GM19463 (cell line): ENCODE data around the gene FOSL1.
"Not testable (repeated sequence)": the region's sequence is repeated elsewhere in the genome, so short reads cannot be mapped to it uniquely, and the experiment has no call there.

Experiments used
- ATAC-seq: cut with Tn5 transposase; IDR thresholded peaks from one replicate; pipeline ENCODE4 v1.9.1; 2021; ENCODE audit warnings: mild to moderate bottlenecking, moderate library complexity; ENCODE audit not compliant: unreplicated experiment

FOSL1 gene

DNA sequence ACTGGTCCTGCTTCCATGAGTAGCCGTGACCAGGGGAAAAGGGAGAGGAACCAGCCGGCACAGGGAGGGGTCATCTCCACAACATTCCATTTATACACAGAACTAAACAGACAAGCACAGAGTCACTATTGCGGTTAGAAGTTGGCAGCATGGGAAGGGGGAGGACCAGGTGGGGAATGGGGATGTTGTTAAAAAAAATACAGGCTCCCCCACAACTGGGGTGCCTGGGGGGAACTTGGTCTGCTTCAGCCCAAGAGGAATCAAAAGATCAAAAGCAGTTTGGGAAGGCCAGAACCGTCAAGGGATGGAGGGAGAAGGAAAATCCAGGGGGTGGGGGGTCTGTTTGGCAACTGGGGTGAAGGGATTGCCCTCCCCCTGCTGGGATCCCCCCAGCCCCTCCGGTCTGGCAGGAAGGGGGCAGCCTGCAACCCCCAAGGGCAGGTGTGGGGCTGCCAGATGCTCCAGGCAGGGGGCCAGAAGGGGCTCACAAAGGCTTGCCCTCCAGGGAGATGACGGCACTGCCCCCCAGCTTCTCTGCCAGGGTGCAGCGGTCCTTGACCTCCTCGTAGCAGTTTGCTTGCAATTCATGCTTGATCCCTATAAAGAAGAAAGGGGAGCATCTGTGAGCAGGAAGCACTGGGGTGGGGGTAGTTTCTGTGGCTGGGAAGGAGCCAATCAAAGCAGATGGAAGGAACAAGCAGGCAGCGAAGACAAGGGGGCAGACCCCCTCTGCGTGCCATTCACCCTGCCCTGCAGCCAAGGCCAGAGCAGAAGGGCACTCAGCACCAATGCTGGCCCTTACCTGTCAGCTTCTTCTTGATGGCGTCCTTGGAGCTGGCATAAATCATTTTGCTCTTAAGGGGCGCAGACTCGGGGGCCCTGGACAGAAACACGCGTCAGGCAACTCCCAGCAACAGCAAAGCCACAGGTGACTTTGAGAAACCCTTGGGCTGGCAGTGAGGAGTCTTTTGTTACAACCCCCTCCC, 45.0 kb downstream of the FOSL1 start:
- no peak for ATAC-seq

DNA sequence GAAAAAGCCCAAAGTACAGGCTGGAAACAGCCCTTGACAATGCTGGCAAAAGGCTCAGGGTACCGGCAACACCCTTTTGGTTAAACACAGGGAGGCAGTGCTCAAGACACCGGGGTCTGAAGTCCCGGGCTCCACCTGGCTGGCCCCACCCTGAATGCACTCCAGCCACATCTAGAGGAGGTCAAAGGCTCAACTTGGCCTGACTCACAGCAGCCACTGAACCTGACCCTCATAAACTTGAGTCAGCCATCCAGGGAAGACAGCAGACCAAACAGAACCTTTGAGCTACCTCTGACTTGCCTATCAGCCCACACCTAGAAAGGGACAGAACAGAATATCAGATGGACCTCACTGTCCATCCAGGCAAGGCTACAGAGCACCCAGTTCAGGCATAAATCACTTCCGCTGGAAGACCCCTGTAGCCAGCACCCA, 46.0 kb downstream of the FOSL1 start:
- no peak for ATAC-seq

DNA sequence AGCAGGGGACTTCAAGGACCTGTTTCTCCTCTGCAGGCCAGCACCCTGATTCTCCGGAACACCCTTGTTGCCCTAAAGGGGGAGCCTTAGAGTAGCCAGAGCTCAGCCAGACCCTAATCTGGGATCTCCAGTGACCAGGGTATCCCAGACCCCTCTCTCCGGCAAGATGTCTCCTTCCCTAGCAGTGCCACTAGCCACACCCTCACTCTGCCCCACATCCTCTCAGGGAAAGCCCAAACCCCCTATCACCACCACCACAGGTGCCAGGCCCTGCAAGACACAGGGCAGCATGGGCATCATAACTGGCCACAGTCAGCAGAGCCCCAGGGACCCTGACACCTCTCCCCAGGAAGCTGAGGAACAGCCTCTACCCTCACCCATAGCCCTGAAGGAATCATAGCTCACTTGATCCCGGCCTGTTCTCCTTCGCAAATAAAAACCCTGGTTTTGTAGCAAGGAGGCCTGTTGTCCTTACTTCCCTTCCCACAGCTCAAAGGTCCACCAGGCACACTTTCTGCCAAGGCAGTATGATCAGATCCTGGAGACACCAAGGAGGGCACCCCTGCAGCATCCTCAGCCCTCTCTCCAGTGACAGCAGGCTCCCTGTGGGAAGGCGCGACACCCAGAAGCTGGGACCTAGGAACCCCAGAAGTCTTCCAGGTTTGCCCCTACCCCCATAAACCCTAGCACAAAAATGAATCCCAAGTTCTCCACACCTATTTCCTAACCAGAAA, 46.8 kb downstream of the FOSL1 start:
- no peak for ATAC-seq

DNA sequence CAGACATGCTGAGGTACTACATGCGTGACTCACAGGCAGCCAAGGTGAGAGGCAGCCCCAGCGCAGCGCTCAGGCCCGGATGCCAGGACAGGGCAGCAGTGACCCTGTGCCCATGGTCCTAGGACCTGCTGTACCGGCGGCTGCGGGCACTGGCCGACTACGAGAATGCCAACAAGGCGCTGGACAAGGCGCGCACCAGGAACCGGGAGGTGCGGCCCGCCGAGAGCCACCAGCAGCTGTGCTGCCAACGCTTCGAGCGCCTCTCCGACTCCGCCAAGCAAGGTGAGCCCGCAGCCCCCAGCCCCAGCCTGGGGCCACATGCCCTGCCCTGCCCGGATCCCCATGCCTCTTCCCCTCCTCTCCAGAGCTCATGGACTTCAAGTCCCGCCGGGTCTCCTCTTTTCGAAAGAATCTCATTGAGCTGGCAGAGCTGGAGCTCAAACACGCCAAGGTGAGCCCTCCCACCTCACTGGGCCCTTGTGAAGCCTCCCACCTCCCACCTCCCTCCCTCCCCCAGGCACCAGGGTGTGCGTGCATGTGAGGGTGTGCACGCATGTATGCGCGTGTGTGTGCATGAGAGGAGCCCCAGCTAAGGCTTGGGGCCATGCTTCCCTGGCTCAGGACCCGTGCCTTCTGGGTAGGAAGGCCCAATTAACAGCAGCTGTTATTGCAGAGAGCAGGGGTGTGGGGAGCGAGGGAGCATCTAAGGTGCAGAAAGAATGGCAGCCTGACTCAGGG, 47.5 kb downstream of the FOSL1 start:
- no peak for ATAC-seq

DNA sequence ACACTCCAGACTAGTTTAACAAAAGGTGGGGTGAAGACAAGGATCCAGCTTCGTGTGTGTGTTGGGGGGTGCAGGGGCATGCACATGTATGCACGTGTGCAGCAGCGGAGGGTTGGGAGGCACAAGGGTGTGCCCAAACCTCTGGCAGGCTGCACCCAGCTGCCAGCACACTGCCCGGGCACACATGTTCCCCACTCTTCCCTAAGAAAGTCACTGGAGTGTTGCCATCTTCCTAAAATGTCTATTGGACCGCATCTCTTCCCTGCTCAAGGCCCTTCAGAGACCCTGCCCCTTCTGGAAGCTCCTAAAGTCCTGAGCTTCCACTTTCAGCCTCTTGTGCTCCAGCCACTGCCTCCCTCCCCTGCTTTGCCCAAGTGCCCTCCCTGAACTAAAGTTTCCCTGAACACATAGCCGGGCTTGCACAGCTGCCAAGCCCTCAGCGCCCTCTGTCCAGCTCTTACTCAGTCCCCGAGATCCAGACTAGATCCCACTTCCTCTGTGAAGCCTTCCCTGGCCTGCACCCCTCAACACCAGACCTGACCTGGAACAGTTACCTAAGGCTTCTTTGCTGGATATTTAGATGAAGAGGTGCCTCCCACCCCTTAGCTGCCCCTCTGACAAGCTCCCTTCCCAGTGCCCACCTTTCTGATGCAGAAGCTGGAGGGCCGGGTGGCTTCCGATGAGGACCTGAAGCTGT, 48.2 kb downstream of the FOSL1 start:
- no peak for ATAC-seq

DNA sequence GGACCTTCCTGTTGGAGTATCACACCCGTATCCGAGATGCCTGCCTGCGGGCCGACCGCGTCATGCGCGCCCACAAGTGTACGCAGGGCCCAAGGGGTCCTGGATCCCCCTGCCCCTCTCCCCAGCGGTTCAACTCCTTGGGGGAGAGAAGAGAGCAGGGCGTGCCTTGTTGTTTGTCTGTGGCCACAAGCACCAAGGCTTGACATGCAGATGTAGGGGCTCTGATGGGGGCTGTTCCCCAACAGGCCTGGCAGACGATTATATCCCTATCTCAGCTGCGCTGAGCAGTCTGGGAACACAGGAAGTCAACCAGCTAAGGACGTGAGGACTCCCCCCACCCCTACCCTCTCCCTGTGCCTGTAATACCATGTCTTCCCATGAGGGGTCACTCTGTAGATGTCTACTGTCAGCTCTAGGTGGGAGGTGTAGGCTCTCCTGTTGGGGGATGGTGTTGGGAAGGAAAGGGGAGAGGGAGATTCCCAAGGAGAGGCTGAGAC, 49.1 kb downstream of the FOSL1 start:
- no peak for ATAC-seq

DNA sequence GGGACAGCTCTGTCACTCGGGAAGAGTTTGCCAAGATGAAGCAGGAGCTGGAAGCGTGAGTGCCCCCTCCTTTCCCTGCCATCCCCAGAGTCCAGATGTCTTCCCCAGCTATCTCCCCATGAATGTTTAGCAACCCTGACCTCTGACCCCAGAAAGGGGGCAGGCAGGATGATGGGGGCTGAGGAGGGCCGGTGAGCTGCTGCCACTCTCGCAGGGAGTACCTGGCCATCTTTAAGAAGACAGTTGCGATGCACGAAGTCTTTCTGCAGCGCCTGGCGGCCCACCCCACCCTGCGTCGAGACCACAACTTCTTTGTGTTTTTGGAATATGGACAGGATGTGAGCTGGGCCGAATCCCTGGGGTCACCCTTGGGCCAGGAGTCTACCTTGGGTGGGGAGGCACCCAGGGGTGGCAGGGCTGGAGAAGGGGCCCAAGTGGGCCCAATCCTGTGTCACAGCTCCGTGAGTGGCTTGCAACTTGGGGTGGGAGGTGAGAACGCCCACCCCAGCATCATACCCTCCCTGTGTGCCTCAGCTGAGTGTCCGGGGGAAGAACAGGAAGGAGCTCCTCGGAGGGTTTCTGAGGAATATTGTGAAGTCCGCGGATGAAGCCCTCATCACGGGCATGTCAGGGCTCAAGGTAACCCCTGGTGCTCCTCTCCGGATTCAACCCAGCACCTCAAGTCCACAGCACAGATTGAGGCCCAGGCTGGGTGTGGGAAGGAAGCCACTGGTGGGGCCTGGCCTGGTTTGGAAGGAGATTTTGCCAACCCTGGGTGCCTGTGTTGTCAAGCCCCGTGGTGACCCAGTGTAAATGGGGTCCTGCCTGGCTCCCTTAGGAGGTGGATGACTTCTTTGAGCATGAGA, 49.7 kb downstream of the FOSL1 start:
- ATAC-seq = no peak

DNA sequence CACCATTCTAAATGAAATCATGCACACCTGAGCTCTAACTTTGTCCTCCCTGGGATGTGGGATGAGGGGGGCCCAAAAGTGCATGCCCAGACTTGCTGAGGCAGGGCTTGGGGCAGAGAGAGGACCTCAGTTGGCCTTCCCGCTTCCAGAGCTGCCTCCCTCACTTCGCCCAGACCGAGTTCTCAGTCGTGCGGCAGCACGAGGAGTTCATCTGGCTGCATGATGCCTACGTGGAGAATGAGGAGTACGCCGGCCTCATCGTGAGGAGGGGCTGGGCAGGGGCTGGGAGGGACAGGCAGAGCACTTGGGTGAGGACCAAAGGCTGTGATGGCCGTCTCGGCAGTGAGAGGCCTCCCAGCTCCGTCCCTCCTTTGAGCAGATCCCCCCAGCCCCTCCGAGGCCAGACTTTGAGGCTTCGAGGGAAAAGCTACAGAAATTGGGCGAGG, 50.4 kb downstream of the FOSL1 start:
- ATAC-seq = no peak

DNA sequence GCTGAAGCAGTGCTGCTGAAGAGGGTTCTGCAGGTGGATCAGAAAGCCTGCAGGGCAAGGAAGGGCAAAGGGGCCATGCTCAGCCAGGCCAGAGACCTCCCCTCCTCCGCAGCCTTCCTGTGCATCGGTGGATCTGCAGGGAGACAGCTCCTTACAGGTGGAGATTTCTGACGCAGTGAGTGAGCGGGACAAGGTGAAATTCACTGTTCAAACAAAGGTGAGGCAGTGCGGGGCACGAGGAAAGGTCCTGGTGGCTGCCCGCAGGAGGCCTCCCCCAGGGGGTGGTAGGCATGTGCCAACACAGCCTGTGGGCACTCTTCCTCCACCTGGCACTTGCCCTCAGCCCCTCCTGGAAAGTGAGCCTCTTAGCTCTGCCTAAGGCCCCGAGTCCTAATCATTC, 50.8 kb downstream of the FOSL1 start:
- no peak for ATAC-seq

DNA sequence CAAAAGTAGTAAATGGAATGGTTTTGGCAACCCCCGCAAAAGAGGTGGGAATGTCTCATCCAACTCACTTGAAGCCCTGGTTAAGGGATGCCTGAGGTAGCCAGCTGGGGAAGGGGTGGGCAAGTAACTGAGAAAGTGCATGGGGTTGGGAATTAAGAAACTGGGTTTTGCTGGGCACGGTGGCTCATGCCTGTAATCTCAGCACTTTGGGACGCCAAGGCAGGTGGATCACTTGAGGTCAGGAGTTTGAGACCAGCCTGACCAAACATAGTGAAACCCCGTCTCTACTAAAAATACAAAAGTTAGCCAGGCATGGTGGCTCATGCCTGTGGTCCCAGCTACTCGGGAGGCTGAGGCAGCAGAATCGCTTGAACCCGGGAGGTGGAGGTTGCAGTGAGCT, 51.5 kb downstream of the FOSL1 start:
- not testable (repeated sequence) for ATAC-seq

DNA sequence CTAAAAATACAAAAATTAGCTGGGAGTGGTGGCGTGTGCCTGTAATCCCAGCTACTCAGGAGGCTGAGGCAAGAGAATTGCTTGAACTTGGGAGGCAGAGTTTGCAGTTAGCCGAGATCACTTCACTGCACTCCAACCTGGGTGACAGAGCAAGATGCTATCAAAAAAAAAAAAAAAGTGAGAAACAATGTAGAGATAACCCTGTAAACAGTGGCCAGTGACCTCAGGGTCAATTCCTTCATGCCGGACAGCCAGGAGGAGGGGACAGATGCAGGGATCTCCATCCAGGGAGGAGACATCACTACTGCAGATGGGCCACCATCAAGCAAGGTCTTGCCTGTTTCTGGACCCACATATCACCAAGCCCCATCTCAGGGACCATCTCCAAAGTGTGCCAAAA, 52.4 kb downstream of the FOSL1 start:
- ATAC-seq = no peak

DNA sequence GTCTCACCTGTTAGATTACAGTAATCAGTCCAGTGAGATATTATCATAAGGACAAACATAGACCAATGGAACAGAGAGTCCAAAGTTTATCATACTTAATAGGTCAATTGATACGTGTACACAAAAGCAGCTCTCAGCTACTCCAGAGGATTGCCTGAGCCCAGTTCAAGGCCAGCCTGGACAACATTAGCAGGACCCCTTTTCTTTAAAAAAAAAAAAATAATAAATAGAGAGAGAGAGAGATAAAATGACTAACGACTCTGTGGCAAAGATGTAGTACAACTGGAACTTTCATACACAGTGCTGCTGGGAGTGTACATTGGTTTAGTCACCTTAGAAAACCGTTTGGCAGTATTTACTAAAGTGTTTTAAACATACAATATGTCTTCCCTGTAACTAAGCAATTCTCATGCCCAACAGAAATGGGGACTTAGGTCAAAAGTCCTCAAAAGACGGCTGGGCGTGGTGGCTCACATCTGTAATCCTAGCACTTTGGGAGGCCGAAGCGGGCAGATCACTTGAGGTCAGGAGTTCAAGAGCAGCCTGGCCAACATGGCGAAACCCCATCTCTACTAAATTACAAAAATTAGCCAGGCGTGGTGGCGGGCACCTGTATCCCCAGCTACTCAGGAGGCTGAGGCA, 55.8 kb downstream of the FOSL1 start:
- no peak for ATAC-seq

DNA sequence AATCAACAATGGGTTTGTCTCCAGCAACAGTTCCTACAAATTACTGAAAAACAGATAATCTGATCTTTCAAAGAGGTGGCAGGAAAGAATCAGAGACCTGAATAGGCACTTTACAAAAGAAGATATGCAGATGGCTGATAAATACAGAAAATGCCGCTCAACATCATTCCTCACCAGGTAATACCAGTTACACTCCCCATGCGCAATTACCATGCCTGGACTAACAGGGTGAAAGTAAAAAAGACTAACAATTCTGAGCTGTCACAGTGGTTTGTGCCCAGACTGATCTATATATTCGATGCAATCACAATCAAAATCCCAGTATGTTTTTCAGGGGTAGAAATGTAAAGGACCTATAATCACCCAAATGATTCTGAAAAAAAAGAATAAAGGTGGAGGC, 56.4 kb downstream of the FOSL1 start:
- no peak for ATAC-seq

DNA sequence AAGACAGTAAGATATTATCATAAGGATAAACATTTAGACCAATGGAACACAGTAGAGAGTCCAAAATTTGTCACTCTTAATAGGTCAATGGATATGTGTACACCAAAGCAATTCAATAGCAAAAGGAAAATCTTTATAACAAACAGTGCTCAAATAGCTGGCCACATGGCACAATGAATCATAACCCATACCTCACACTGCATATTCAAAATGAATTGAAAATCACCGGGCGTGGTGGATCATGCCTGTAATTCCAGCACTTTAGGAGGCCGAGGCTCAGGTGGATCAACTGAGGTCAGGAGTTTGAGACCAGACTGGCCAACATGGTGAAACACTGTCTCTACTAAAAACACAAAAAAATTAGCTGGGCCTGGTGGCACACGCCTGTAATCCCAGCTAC, 58.0 kb downstream of the FOSL1 start:
- ATAC-seq = no peak
